Measurements from ENCODE around the gene DDAH1.

GRCh38 chr1:85359874-85360721 lies 104.9 kb downstream of the DDAH1 start:
- TF ChIP-seq EP300 (IDR thresholded peaks at IDR 0.05), result no peak
- TF ChIP-seq MYC (IDR thresholded peaks at IDR 0.05; ENCODE audit: borderline replicate concordance, low read length), result no peak
- TF ChIP-seq CEBPB (IDR thresholded peaks at IDR 0.05), result no peak
- no peak for TF ChIP-seq PBX3 (IDR thresholded peaks at IDR 0.05)
- no peak for TF ChIP-seq NPAS2 (CRISPR knock-in tag; IDR thresholded peaks at IDR 0.05; ENCODE audit: borderline replicate concordance)
- TF ChIP-seq CTCF (IDR thresholded peaks at IDR 0.05), result no peak
- no peak for TF ChIP-seq CHD4 (IDR thresholded peaks at IDR 0.05; ENCODE audit: borderline replicate concordance)
- no peak for TF ChIP-seq NFE2L2 (conservative IDR thresholded peaks at IDR 0.05; ENCODE audit: low read length)
- no peak for TF ChIP-seq EHMT2 (IDR thresholded peaks at IDR 0.05; ENCODE audit: low read depth)
- TF ChIP-seq FOXS1 (CRISPR knock-in tag; IDR thresholded peaks at IDR 0.05), result no peak
- no peak for TF ChIP-seq HOXA7 (CRISPR knock-in tag; IDR thresholded peaks at IDR 0.05)
